Keratinocyte (primary cell): ENCODE measurements around the gene PRR20E.

ENCODE experiments used
- EZH2 ChIP-seq: IDR thresholded peaks from one replicate; pipeline ENCODE4 v1.6.1; 2012; ENCODE audit warnings: inconsistent platforms, mild to moderate bottlenecking, low read length, moderate library complexity
- TF ChIP-seq, protein P1 (sequence below), 3 experiments: IDR thresholded peaks in 1 of 3; conservative IDR thresholded peaks in 1 of 3; optimal IDR thresholded peaks in 1 of 3; 2 replicates in 2 of 3; 3 replicates in 1 of 3; pipeline versions ENCODE3 to v1.5.1; 2011; ENCODE audit warnings: low read length in 3 of 3, mild to moderate bottlenecking in 3 of 3, moderate library complexity in 2 of 3, control low read depth in 1 of 3, inconsistent platforms in 1 of 3; ENCODE audit not compliant: insufficient read depth in 2 of 3; ENCODE audit errors: extremely low read depth in 1 of 3

DNA sequence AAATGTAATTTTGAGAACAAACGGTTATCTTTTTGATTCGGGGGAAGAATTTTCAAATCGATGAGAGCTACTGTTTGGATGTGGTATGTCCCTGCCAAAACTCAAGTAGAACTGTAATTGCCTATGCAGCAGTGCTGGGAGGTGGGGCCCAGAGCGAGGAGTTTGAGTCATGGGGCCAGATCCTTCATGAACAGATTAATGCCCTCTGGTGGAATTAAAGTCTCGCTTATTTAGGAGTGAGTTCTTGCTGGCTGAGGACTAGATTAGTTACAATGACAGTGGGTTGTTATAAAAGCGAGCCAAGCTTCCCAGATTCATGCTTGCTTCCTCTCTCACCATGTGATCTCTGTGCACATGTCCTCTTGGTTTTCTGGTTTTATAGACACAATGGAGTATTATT, 38.1 kb upstream of the PRR20E start:
- TF ChIP-seq EZH2 = no peak
- TF ChIP-seq, protein P1, sequence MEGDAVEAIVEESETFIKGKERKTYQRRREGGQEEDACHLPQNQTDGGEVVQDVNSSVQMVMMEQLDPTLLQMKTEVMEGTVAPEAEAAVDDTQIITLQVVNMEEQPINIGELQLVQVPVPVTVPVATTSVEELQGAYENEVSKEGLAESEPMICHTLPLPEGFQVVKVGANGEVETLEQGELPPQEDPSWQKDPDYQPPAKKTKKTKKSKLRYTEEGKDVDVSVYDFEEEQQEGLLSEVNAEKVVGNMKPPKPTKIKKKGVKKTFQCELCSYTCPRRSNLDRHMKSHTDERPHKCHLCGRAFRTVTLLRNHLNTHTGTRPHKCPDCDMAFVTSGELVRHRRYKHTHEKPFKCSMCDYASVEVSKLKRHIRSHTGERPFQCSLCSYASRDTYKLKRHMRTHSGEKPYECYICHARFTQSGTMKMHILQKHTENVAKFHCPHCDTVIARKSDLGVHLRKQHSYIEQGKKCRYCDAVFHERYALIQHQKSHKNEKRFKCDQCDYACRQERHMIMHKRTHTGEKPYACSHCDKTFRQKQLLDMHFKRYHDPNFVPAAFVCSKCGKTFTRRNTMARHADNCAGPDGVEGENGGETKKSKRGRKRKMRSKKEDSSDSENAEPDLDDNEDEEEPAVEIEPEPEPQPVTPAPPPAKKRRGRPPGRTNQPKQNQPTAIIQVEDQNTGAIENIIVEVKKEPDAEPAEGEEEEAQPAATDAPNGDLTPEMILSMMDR (optimal IDR thresholded peaks at IDR 0.05 in 1 of 3, IDR thresholded peaks at IDR 0.05 in 1 of 3, conservative IDR thresholded peaks at IDR 0.05 in 1 of 3; ENCODE audit: extremely low read depth in 1 of 3, insufficient read depth in 2 of 3, low read length in 3 of 3) = no peak
